ENCODE measurements around the gene ZNF543. TPM values are rescaled to one million over a fixed set of nuclear protein-coding genes. Genes with fewer than 3 reads are reported as not detected.

The ZNF543 gene
- total and polyA plus RNA-seq, 2 of the 8 experiments (the other 6 are each of a cell fraction or from before 2014, with no cell fraction given): 1.8 to 9.0 TPM

- peak; percentile 61 for TF ChIP-seq SIX5 (IDR thresholded peaks at IDR 0.05; ENCODE audit: low read depth, low read length)
Observed at GRCh38 chr19:57350877-57351805, 30.9 kb downstream of the ZNF543 start, which contains the start of gene ZNF304 (continued).

Measured in H1 (cell line).